Lower leg skin (tissue), 4 donors: ENCODE results near the gene HOGA1. TPM values are rescaled to one million over a fixed set of nuclear protein-coding genes. Genes with fewer than 3 reads are reported as not detected.

ENCODE experiments used
- DNase-seq, 2 donors: peaks; one replicate each; pipeline ENCODE4 v3.0.0-alpha.2; 2019; ENCODE audit warnings: low spot score in 2 of 2
- H3K4me3 ChIP-seq: fragments of 200-600 bp; sonication (generic); 2 replicates; pipeline ENCODE4 v1.5.1; 2017; ENCODE audit warnings: mild to moderate bottlenecking, low read depth; ENCODE audit not compliant: poor library complexity, severe bottlenecking
- CTCF ChIP-seq, 3 donors: fragments of 450-650 bp; IDR thresholded peaks; one replicate each; pipeline ENCODE4 v1.5.1; 2016; ENCODE audit warnings: antibody characterized with exemption in 3 of 3, mild to moderate bottlenecking in 3 of 3, moderate library complexity in 2 of 3
- POLR2A ChIP-seq, 2 donors: fragments of 450-650 bp; IDR thresholded peaks; one replicate each; pipeline ENCODE4 v1.6.1; 2016 to 2017; ENCODE audit warnings: antibody characterized with exemption in 2 of 2, mild to moderate bottlenecking in 1 of 2, moderate library complexity in 1 of 2
- WGBS, 2 donors: methylation state at CpG; one replicate each; pipeline ENCODE4 v1.1.5; 2018; 5-methylcytosine and 5-hydroxymethylcytosine counted together
- intact Hi-C: fragments of 100-400 bp; cut with DNase I; formaldehyde crosslinking; loops from one replicate; pipeline ENCODE4 v1.15.0; 2023; ENCODE audit warnings: low total_unique reads
- total RNA-seq, 4 donors: library from RNA; depleted of rRNA; stranded (reverse); fragments of >200 nt; gene quantifications; one replicate each; pipeline ENCODE4 v1.1.0, GENCODE V29; 2016

Gene HOGA1
- total RNA-seq, 4 donors from 2014 or later: 1.3 to 3.6 (median 2.1) TPM

- TF ChIP-seq CTCF (IDR thresholded peaks at IDR 0.05) (no peak), POLR2A (IDR thresholded peaks at IDR 0.05) (no peak)
- intact Hi-C loops: no loop called here
- no peak overlapping the region for H3K4me3 ChIP-seq
- 44 to 46% methylated on average over 6 of the region's 6 CpGs for WGBS, 2 donors
- no peak for DNase-seq
These were observed 44.5 kb upstream of the HOGA1 start for GRCh38 chr10:97539523-97540200.

- no peak overlapping the region for H3K4me3 ChIP-seq
- intact Hi-C loops: no loop called here
- WGBS, 2 donors: 84 to 87% methylated on average over 11 to 14 of the region's 14 CpGs
- DNase-seq: no peak
- TF ChIP-seq CTCF (IDR thresholded peaks at IDR 0.05) (no peak), POLR2A (IDR thresholded peaks at IDR 0.05) (no peak)
These were observed 43.3 kb upstream of the HOGA1 start for GRCh38 chr10:97540669-97541500.

DNA sequence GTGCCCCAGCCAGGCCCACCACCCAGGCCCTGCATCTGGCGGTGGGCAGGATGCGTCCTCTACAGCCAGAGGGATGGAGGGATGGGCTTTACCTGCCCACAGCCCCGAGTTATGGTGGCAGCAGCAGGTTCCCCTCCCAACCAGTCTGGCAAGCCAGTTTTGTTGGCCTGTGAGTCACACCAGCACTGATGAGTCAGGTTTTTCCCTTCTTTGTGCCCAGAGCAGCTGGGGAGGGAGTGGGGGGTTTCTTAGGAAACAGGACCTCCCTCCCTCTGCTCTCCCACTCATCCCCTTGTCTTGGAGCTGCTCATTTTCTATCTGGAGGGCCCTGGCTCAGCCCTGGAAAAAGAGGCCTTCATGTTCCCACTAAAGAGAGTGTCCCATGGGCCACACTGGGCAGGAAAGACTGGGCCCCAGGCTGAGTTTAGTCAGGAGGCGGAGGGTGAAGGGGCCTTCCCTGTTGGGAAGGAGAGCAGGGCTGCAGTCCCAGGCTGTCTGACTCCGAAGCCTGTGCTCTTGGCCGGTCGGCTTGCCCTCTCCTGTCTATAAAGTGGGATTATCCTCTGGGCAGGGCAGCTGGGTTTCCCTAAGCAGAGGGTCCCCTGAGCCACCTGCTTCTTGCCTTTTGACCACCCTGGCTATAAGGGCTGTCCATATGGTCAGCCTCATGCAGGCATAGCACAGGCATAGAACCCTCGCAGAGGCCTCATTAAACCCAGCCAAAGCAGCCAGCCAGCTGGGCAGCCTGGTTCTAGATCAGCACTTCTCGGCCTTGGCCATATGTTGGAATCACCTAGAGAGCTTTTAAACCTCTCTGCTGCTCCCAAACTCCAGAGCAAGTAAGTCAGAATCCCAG, 41.8 kb upstream of the HOGA1 start:
- TF ChIP-seq CTCF (IDR thresholded peaks at IDR 0.05) (no peak), POLR2A (IDR thresholded peaks at IDR 0.05) (no peak)
- peak; percentile 83 to 93 for DNase-seq
- WGBS, 2 donors: 13 to 25% methylated on average over 7 to 9 of the region's 9 CpGs
- no peak overlapping the region for H3K4me3 ChIP-seq
- intact Hi-C loops: no loop called here

- TF ChIP-seq CTCF (IDR thresholded peaks at IDR 0.05) (no peak), POLR2A (IDR thresholded peaks at IDR 0.05) (no peak)
- 12 to 13% methylated on average over 10 of the region's 10 CpGs for WGBS, 2 donors
- no peak overlapping the region for H3K4me3 ChIP-seq
These were observed 41.1 kb upstream of the HOGA1 start for GRCh38 chr10:97543025-97543546.

GRCh38 chr10:97546456-97547270, 37.5 kb upstream of the HOGA1 start:
- TF ChIP-seq POLR2A (IDR thresholded peaks at IDR 0.05) (no peak), CTCF (IDR thresholded peaks at IDR 0.05) (no peak)
- no peak for DNase-seq
- 82 to 93% methylated on average over 16 to 18 of the region's 18 CpGs for WGBS, 2 donors
- intact Hi-C loops: no loop called here
- no peak overlapping the region for H3K4me3 ChIP-seq

More at GRCh38 chr10:97543025-97543546, 41.1 kb upstream of the HOGA1 start:
- intact Hi-C loops: no loop called here
- DNase-seq: peak; percentile 91 to 96
